Uterus (tissue), 4 donors: ENCODE measurements around the gene CD63. TPM values are rescaled to one million over a fixed set of nuclear protein-coding genes. Genes with fewer than 3 reads are reported as not detected.

ENCODE experiments used
- DNase-seq, 2 donors: peaks; one replicate each; pipeline ENCODE4 v3.0.0-alpha.2; 2019 to 2020
- H3K27ac ChIP-seq, 2 donors: fragments of 200-600 bp; sonication (generic); 1 replicate in 1 of 2; 2 replicates in 1 of 2; pipeline ENCODE4 v1.5.1; 2016 to 2018
- H3K27me3 ChIP-seq, 2 donors: fragments of 200-600 bp; sonication (generic); one replicate each; pipeline ENCODE4 v1.5.1; 2018 to 2019; ENCODE audit warnings: control low read depth in 1 of 2
- H3K36me3 ChIP-seq, 2 donors: fragments of 200-600 bp; sonication (generic); one replicate each; pipeline ENCODE4 v1.5.1; 2019; ENCODE audit warnings: control low read depth in 1 of 2
- H3K4me1 ChIP-seq, 2 donors: fragments of 200-600 bp; sonication (generic); one replicate each; pipeline ENCODE4 v1.5.1; 2018 to 2019; ENCODE audit warnings: control low read depth in 1 of 2
- H3K4me3 ChIP-seq, 2 donors: fragments of 200-600 bp; sonication (generic); 1 replicate in 1 of 2; 2 replicates in 1 of 2; pipeline ENCODE4 v1.5.1; 2018 to 2019; ENCODE audit warnings: mild to moderate bottlenecking in 1 of 2
- H3K9me3 ChIP-seq, 2 donors: fragments of 200-600 bp; sonication (generic); one replicate each; pipeline ENCODE4 v1.5.1; 2019; ENCODE audit warnings: control low read depth in 1 of 2
- CTCF ChIP-seq, 4 experiments: fragments of 200-600 bp in 2 of 4; fragments of 450-650 bp in 2 of 4; sonication (generic) in 2 of 4; IDR thresholded peaks; one replicate each; pipeline ENCODE4 v1.5.1; 2016 to 2019; ENCODE audit warnings: antibody characterized with exemption in 4 of 4, mild to moderate bottlenecking in 2 of 4, moderate library complexity in 1 of 4
- POLR2A ChIP-seq, 2 donors: fragments of 450-650 bp; IDR thresholded peaks; one replicate each; pipeline ENCODE4 v1.6.1; 2016; ENCODE audit warnings: antibody characterized with exemption in 2 of 2, mild to moderate bottlenecking in 1 of 2, moderate library complexity in 1 of 2
- intact Hi-C: fragments of 100-400 bp; cut with DNase I; formaldehyde crosslinking; loops from one replicate; pipeline ENCODE4 v1.15.1; 2023; ENCODE audit warnings: low total_unique reads
- total RNA-seq, 4 donors: library from RNA; depleted of rRNA in 3 of 4; stranded (reverse); fragments of >200 nt in 3 of 4; gene quantifications; one replicate each; pipeline versions ENCODE4 v1.1.0 to v1.2.4, GENCODE V29; 2014 to 2023
- donor health status: DM: yes; HTN: yes; CAD: no.

The CD63 gene
- total RNA-seq, 4 donors from 2014 or later: 417 to 911 (median 637) TPM

- no peaks in the 10 kb centered on the region for H3K27me3 ChIP-seq
- intact Hi-C loops: no loop called here
- H3K9me3 ChIP-seq: no peaks in the 10 kb centered on the region
- peaks cover 0 to 4% of the 10 kb centered on the region in 2 donors for H3K4me1 ChIP-seq
- no peaks in the 10 kb centered on the region for H3K36me3 ChIP-seq
- peak; percentile 70 to 80 for DNase-seq
- peak in 1 of 2 donors; percentile 17 for TF ChIP-seq POLR2A (IDR thresholded peaks at IDR 0.05)
- no peak for TF ChIP-seq CTCF (IDR thresholded peaks at IDR 0.05)
- H3K4me3 ChIP-seq: peak within 1 kb of the TSS; percentile 67
- H3K27ac ChIP-seq: peak within 1 kb of the TSS; percentile 74 to 82
These were observed 20.7 kb downstream of the CD63 start, which contains the start of gene ITGA7 for GRCh38 chr12:55707841-55708694. TSS of gene ITGA7 (minus strand) at chr12:55707904. CDS start at chr12:55707682, 222 bp downstream.

GRCh38 chr12:55707219-55707671, 21.6 kb downstream of the CD63 start:
- no peaks in the 10 kb centered on the region for H3K9me3 ChIP-seq
- TF ChIP-seq POLR2A (IDR thresholded peaks at IDR 0.05): no peak
- no peak for TF ChIP-seq CTCF (IDR thresholded peaks at IDR 0.05)
- peak overlapping the region; percentile 67 for H3K4me3 ChIP-seq
- intact Hi-C loops: no loop called here
- peaks cover 0 to 4% of the 10 kb centered on the region in 2 donors for H3K4me1 ChIP-seq
- H3K27me3 ChIP-seq: no peaks in the 10 kb centered on the region
- no peak for DNase-seq
- peak overlapping the region; percentile 74 to 82 for H3K27ac ChIP-seq
- H3K36me3 ChIP-seq: no peaks in the 10 kb centered on the region

GRCh38 chr12:55706568-55707218, 22.1 kb downstream of the CD63 start:
- Histone ChIP-seq H3K4me1 (peaks cover 0 to 4% of the 10 kb centered on the region in 2 donors), H3K9me3 (no peaks in the 10 kb centered on the region), H3K4me3 (peak overlapping the region; percentile 67), H3K27ac (peak overlapping the region; percentile 74 to 82), H3K36me3 (no peaks in the 10 kb centered on the region), H3K27me3 (no peaks in the 10 kb centered on the region)
- intact Hi-C loops: no loop called here
- no peak for DNase-seq
- TF ChIP-seq CTCF (IDR thresholded peaks at IDR 0.05) (no peak), POLR2A (IDR thresholded peaks at IDR 0.05) (no peak)

- H3K27ac ChIP-seq: peak overlapping the region; percentile 74 to 82
- H3K4me1 ChIP-seq: peaks cover 0 to 4% of the 10 kb centered on the region in 2 donors
- H3K4me3 ChIP-seq: peak overlapping the region in 1 of 2 donors; percentile 67
- H3K36me3 ChIP-seq: no peaks in the 10 kb centered on the region
- no peaks in the 10 kb centered on the region for H3K9me3 ChIP-seq
- intact Hi-C loops: no loop called here
- DNase-seq: no peak
- no peaks in the 10 kb centered on the region for H3K27me3 ChIP-seq
- TF ChIP-seq CTCF (IDR thresholded peaks at IDR 0.05): peak in 2 of 4 experiments; percentile 7 to 8
- TF ChIP-seq POLR2A (IDR thresholded peaks at IDR 0.05): no peak
These were observed 22.9 kb downstream of the CD63 start for GRCh38 chr12:55705782-55706402.
